Coronary artery (tissue), 2 donors: ENCODE data around the gene POLR3B.
A peak's percentile ranks its signal among the peaks of the same experiment; 100 is the strongest.

Experiments used
- DNase-seq: peaks from one replicate; pipeline ENCODE4 v3.0.0-alpha.2; 2017; ENCODE audit warnings: low spot score
- H3K27ac ChIP-seq, 2 donors: fragments of 200-600 bp; sonication (generic); one replicate each; pipeline ENCODE4 v1.5.1; 2016 to 2019
- H3K4me3 ChIP-seq: fragments of 200-600 bp; sonication (generic); 2 replicates; pipeline ENCODE4 v1.5.1; 2016; ENCODE audit warnings: mild to moderate bottlenecking, moderate library complexity
- TF ChIP-seq, protein P1 (sequence below): fragments of 200-600 bp; sonication (generic); IDR thresholded peaks from one replicate; pipeline ENCODE4 v1.5.1; 2019; ENCODE audit warnings: antibody characterized with exemption

Gene POLR3B

DNA sequence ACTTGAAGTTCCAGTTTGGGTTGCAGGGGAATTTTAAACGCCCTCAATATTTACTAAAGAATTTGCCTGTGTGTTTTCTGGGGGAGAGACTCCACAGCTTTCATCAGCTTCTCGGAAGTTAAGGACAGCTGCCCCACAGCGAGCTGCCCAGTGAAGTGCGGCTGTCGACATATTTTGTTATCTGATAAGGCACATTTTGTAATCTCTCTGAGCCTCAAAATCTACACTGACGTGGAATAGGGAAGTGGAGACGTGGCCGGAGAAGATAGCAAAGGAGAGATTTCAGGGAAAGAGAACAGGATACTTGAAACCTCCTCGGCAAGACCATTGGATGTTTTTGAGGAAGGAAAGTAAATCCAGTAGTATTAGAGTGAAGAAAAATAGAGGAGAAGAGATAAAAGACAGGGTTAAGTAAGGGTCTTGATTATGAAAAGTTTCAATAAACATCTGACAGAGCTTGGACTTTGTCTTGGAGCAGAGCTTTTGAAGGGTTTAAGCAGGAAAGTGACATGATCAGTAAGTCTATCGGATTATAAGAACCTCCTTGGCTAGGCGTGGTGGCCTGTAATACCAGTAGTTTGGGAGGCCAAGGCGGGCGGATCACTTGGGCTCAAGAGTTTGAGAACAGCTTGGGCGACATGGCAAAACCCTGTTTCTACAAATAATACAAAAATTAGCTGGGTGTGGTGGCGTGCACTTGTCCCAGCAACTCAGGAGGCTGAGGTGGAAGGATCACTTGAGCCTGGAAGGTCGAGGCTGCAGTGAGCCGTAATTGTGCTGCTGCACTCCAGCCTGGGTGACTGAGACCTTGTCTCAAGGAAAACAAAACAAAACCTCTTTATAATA is 1.1 kb downstream of the POLR3B start:
- Histone ChIP-seq H3K4me3 (peak overlapping the region; percentile 95), H3K27ac (peak overlapping the region; percentile 82 to 98)
- peak; percentile 74 for DNase-seq
- TF ChIP-seq, protein P1, sequence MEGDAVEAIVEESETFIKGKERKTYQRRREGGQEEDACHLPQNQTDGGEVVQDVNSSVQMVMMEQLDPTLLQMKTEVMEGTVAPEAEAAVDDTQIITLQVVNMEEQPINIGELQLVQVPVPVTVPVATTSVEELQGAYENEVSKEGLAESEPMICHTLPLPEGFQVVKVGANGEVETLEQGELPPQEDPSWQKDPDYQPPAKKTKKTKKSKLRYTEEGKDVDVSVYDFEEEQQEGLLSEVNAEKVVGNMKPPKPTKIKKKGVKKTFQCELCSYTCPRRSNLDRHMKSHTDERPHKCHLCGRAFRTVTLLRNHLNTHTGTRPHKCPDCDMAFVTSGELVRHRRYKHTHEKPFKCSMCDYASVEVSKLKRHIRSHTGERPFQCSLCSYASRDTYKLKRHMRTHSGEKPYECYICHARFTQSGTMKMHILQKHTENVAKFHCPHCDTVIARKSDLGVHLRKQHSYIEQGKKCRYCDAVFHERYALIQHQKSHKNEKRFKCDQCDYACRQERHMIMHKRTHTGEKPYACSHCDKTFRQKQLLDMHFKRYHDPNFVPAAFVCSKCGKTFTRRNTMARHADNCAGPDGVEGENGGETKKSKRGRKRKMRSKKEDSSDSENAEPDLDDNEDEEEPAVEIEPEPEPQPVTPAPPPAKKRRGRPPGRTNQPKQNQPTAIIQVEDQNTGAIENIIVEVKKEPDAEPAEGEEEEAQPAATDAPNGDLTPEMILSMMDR = no peak

GRCh38 chr12:106359646-106360399 is 2.3 kb downstream of the POLR3B start:
- no peak for DNase-seq
- TF ChIP-seq, protein P1 = no peak
- H3K4me3 ChIP-seq = no peak overlapping the region
- peak overlapping the region in 1 of 2 donors; percentile 5 for H3K27ac ChIP-seq

DNA sequence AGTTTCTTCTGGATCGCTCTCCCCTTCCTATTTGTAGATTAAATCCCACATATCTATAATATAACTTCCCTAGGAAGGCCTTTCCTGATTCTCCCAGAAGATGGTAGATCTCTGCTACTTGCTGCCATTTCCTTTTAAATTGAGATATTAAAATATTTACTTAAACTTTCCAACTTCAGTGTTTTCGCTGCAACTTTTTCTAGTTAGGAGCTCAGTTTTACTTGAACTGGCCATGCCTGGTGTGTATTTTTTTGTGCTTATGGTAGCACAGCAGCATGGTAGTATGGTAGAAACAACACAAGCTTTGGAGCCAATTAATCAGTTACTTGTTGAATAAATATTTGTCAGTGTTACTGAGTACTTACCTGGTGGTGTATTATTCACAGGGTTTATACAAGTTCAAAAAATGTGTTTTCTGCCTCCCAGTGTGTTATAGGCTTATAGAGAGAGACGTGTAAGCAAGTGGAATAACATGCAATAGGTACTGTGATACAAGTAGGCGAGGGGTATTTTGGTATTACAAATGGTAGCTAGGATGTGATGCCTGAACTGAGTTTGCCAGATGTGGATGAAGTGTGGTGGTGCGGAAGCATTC is 2.9 kb downstream of the POLR3B start:
- Histone ChIP-seq H3K4me3 (no peak overlapping the region), H3K27ac (no peak overlapping the region)
- TF ChIP-seq, protein P1 = no peak
- no peak for DNase-seq

DNA sequence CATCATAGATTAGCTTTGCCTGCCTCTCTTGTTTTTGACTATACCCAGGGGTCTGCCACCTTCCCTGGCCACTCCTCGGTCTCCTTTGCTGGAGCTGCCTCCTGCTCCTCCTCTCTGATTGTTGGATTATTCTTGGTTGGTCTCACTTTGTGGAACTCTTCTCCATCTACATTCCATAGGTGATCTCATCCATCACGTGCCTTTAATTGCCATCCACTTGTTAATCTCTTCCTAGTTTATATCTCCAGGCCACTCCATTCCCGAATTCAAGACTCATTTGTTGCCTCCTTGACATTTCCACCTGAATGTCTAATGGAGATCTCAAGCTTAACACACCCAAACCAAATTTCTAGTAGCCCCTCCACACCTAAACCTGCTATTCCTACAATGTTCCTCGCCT is 5.4 kb downstream of the POLR3B start:
- no peak for DNase-seq
- TF ChIP-seq, protein P1 = no peak
- no peak overlapping the region for H3K27ac ChIP-seq
- H3K4me3 ChIP-seq = no peak overlapping the region

DNA sequence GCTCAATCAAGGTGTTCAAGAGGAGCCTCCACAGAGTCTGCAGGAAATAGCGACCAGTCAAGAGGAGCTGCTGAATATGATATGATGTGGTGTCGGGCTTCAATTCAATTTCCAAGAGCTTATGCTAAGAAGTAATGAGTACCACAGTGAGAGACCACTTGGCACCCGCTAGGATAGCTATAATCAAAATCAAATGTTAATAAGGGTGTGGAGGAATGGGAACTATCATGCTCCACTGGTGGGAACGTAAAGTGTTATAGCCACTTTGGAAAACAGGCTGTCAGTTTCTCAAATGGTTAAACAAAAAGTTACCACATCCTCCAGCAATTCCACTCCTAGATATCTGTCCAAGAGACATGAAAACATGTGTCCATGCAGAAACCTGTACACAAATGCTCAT is 6.7 kb downstream of the POLR3B start:
- Histone ChIP-seq H3K27ac (no peak overlapping the region), H3K4me3 (no peak overlapping the region)
- DNase-seq = no peak
- TF ChIP-seq, protein P1 = no peak

- Histone ChIP-seq H3K4me3 (no peak overlapping the region), H3K27ac (no peak overlapping the region)
- TF ChIP-seq, protein P1 = no peak
- no peak for DNase-seq
Measured at GRCh38 chr12:106369624-106370346, 12.2 kb downstream of the POLR3B start.
